ENCODE data around the gene FASTKD3. TPM values are rescaled to one million over a fixed set of nuclear protein-coding genes. Genes with fewer than 3 reads are reported as not detected.

The FASTKD3 gene
- total and polyA plus RNA-seq, 2 donors (not counting 1 experiment from before 2014, with no cell fraction given) = 6.6 to 10.0 TPM

DNA sequence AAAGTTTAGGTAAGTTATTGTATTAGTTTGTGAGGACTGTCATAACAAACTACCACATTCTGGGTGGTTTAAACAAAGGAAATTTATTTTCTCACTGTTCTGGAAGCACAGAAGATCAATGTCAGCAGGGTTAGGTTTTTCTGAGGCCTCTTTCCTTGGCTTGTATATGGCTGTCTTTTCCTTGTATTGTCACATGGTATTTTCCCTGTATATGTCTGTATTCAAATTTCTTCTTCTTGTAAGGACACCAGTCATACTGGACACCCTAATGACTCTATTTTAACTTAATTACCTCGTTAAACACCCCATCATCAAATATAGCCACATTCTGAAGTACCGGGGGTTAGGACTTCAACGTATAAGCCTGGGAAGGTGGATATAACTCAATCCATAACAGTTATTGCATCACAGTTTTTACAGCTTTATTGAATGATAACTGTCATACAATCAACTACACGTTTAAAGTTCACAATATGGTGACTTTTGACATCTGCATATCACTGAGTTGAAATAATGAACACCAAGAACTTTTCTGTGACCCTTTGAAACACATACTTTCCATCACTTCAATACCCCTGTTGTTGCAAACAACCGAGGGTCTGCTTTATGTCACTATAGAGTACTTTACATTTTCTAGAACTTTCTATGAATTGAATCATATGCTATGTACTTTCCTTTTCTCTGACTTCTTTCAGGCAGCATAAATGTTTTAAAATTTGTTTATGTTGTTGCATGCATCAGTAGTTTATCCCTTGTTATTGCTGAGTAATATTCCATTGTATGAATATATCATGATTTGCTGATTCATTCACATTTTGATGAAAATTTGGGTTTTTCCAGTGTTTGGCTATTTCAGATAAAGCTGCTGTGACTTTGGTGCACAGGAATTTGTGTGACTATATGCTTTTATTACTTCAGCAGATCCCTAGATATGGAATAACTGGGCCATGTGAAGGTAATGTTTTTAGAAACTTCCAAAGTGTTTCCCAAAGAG lies 48.6 kb upstream of the FASTKD3 start:
- no peaks in the 10 kb centered on the region for H3K79me2 ChIP-seq (ENCODE audit: control insufficient read depth, insufficient read depth, low read length)
- Mint-ChIP-seq H3K4me1 (no peaks in the 10 kb centered on the region), H3K27ac (no peak overlapping the region), H3K4me3 (no peak overlapping the region), H3K27me3 (peaks cover 3% of the 10 kb centered on the region), H3K9me3 (ENCODE audit: insufficient read depth) (peaks cover 13% of the 10 kb centered on the region)
- no peak overlapping the region for H3K4me3 ChIP-seq (ENCODE audit: control extremely low read depth in 1 of 5, extremely low read depth in 1 of 5, insufficient read depth in 1 of 5, low read depth in 2 of 5, low read length in 4 of 5)
- no peak overlapping the region for H2AFZ ChIP-seq (ENCODE audit: insufficient read depth, low read depth, low read length, poor library complexity, severe bottlenecking)
- POLR2A ChIA-PET = no interaction called here
- CTCF ChIA-PET = no interaction called here
- H3K9me3 ChIP-seq (ENCODE audit: control extremely low read depth in 1 of 3, control insufficient read depth in 2 of 3, insufficient read depth in 1 of 3, low read length in 2 of 3) = peaks cover 1 to 3% (median 2%) of the 10 kb centered on the region in 3 donors
- H4K20me1 ChIP-seq (ENCODE audit: control insufficient read depth, insufficient read depth, low read length, poor library complexity, severe bottlenecking) = no peaks in the 10 kb centered on the region
- no peaks in the 10 kb centered on the region for H3K27me3 ChIP-seq (replicated peaks in 1 of 4; ENCODE audit: control extremely low read depth in 1 of 4, control insufficient read depth in 3 of 4, insufficient read depth in 4 of 4, low read length in 3 of 4)
- intact Hi-C loops (cut with micrococcal nuclease) = no loop called here
- ATAC-seq (ENCODE audit: low read depth) (no peak), DNase-seq (no peak)
- H3K9ac ChIP-seq (ENCODE audit: low read length) = no peak overlapping the region
- no CpG with 5 or more reads among the region's 5 CpGs for WGBS (ENCODE audit: insufficient coverage)
- H3K27ac ChIP-seq (ENCODE audit: low read length in 2 of 2) = no peak overlapping the region
- no peaks in the 10 kb centered on the region for H3K36me3 ChIP-seq (replicated peaks in 1 of 2; ENCODE audit: control extremely low read depth in 1 of 2, control insufficient read depth in 1 of 2, extremely low read depth in 1 of 2, insufficient read depth in 2 of 2, low read length in 1 of 2)
- TF ChIP-seq EZH2 (IDR thresholded peaks at IDR 0.05; ENCODE audit: borderline replicate concordance, insufficient read depth, low read depth, low read length, poor library complexity, severe bottlenecking) = no peak
- TF ChIP-seq, protein P1, sequence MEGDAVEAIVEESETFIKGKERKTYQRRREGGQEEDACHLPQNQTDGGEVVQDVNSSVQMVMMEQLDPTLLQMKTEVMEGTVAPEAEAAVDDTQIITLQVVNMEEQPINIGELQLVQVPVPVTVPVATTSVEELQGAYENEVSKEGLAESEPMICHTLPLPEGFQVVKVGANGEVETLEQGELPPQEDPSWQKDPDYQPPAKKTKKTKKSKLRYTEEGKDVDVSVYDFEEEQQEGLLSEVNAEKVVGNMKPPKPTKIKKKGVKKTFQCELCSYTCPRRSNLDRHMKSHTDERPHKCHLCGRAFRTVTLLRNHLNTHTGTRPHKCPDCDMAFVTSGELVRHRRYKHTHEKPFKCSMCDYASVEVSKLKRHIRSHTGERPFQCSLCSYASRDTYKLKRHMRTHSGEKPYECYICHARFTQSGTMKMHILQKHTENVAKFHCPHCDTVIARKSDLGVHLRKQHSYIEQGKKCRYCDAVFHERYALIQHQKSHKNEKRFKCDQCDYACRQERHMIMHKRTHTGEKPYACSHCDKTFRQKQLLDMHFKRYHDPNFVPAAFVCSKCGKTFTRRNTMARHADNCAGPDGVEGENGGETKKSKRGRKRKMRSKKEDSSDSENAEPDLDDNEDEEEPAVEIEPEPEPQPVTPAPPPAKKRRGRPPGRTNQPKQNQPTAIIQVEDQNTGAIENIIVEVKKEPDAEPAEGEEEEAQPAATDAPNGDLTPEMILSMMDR (IDR thresholded peaks at IDR 0.05) = no peak
- H3K4me2 ChIP-seq (replicated peaks; ENCODE audit: low read depth, low read length, poor library complexity, severe bottlenecking) = no peak overlapping the region
- no peaks in the 10 kb centered on the region for H3K4me1 ChIP-seq (ENCODE audit: control insufficient read depth in 2 of 2, insufficient read depth in 2 of 2, low read length in 2 of 2)
